Measurements from ENCODE around the gene GARIN6. TPM values are rescaled to one million over a fixed set of nuclear protein-coding genes. Genes with fewer than 3 reads are reported as not detected.
A peak's percentile ranks its signal among the peaks of the same experiment; 100 is the strongest.
"Not testable (repeated sequence)": the region's sequence is repeated elsewhere in the genome, so short reads cannot be mapped to it uniquely, and the experiment has no call there.

The GARIN6 gene
- total RNA-seq, 4 donors from 2014 or later, result not detected

- TF ChIP-seq CTCF (IDR thresholded peaks at IDR 0.05), result no peak
- intact Hi-C loops (cut with DNase I), result no loop called here
- Histone ChIP-seq H3K27me3 (no peaks in the 10 kb centered on the region), H3K4me1 (no peaks in the 10 kb centered on the region), H3K27ac (replicated peaks in 1 of 4) (no peak overlapping the region), H3K4me3 (no peak overlapping the region), H3K36me3 (no peaks in the 10 kb centered on the region), H3K9me3 (peaks cover 0 to 3% (median under 1%) of the 10 kb centered on the region in 4 donors)
- 87% methylated on average over 3 of the region's 3 CpGs for WGBS
- no peak for DNase-seq (ENCODE audit: extremely low spot score)
Measured at GRCh38 chr12:99611599-99611998, 36.0 kb upstream of the GARIN6 start.

GRCh38 chr12:99618657-99619056 lies 28.9 kb upstream of the GARIN6 start:
- no peak for TF ChIP-seq POLR2AphosphoS5 (IDR thresholded peaks at IDR 0.05)
- TF ChIP-seq EP300 (IDR thresholded peaks at IDR 0.05), result no peak
- TF ChIP-seq CTCF (IDR thresholded peaks at IDR 0.05), result no peak
- intact Hi-C loops (cut with DNase I), result no loop called here
- WGBS, result 85% methylated on average over 3 of the region's 4 CpGs

GRCh38 chr12:99619389-99620158 lies 28.0 kb upstream of the GARIN6 start:
- WGBS, result 65% methylated on average over 7 of the region's 7 CpGs
- H3K27me3 ChIP-seq, result no peaks in the 10 kb centered on the region
- no peak overlapping the region for H3K27ac ChIP-seq (replicated peaks in 1 of 4)
- intact Hi-C loops (cut with DNase I), result no loop called here
- peak in 1 of 3 experiments; percentile 18 for TF ChIP-seq CTCF (IDR thresholded peaks at IDR 0.05)
- TF ChIP-seq POLR2AphosphoS5 (IDR thresholded peaks at IDR 0.05), result no peak
- H3K4me1 ChIP-seq, result no peaks in the 10 kb centered on the region
- no peaks in the 10 kb centered on the region for H3K36me3 ChIP-seq
- DNase-seq (ENCODE audit: extremely low spot score), result no peak
- no peak overlapping the region for H3K4me3 ChIP-seq
- peaks cover 0 to 30% (median 5%) of the 10 kb centered on the region in 4 donors for H3K9me3 ChIP-seq

More at GRCh38 chr12:99618657-99619056, 28.9 kb upstream of the GARIN6 start:
- DNase-seq (ENCODE audit: extremely low spot score), result no peak
- Histone ChIP-seq H3K36me3 (no peaks in the 10 kb centered on the region), H3K4me3 (no peak overlapping the region), H3K27ac (replicated peaks in 1 of 4) (no peak overlapping the region), H3K27me3 (no peaks in the 10 kb centered on the region), H3K9me3 (peaks cover 0 to 24% (median 5%) of the 10 kb centered on the region in 4 donors), H3K4me1 (no peaks in the 10 kb centered on the region)

GRCh38 chr12:99620159-99620479 lies 27.4 kb upstream of the GARIN6 start:
- Histone ChIP-seq H3K27ac (replicated peaks in 1 of 4) (no peak overlapping the region), H3K9me3 (peaks cover 0 to 30% (median 5%) of the 10 kb centered on the region in 4 donors), H3K4me3 (no peak overlapping the region), H3K4me1 (no peaks in the 10 kb centered on the region), H3K27me3 (no peaks in the 10 kb centered on the region), H3K36me3 (no peaks in the 10 kb centered on the region)
- TF ChIP-seq POLR2AphosphoS5 (IDR thresholded peaks at IDR 0.05), result no peak
- TF ChIP-seq CTCF (IDR thresholded peaks at IDR 0.05), result no peak
- DNase-seq (ENCODE audit: extremely low spot score), result no peak
- intact Hi-C loops (cut with DNase I), result no loop called here

GRCh38 chr12:99624591-99624990 lies 23.0 kb upstream of the GARIN6 start:
- H3K9me3 ChIP-seq, result peaks cover 0 to 22% (median 1%) of the 10 kb centered on the region in 4 donors
- DNase-seq (ENCODE audit: extremely low spot score); intact Hi-C loops (cut with DNase I); H3K27ac ChIP-seq (replicated peaks in 1 of 4); H3K4me1 ChIP-seq; H3K4me3 ChIP-seq; H3K27me3 ChIP-seq; H3K36me3 ChIP-seq: not testable (repeated sequence)
- WGBS, result 95% methylated on average over 2 of the region's 2 CpGs

All from esophagus muscularis mucosa (tissue), 4 donors.